Heart left ventricle (tissue), 13 donors: ENCODE data around the gene CRYBB1.

Source experiments
- CTCF ChIP-seq, 12 donors: fragments of 200-600 bp; sonication (generic) in 4 of 12; IDR thresholded peaks; one replicate each; pipeline versions ENCODE4 v1.5.0 to v1.8.0; 2018 to 2022; ENCODE audit warnings: antibody characterized with exemption in 12 of 12, mild to moderate bottlenecking in 5 of 12
- POLR2A ChIP-seq, 2 donors: fragments of 450-650 bp; IDR thresholded peaks; one replicate each; pipeline ENCODE4 v1.6.1; 2017; ENCODE audit warnings: antibody characterized with exemption in 2 of 2, mild to moderate bottlenecking in 2 of 2, moderate library complexity in 2 of 2
- donor health status: ischemic (EF 13 %, LVEDD 7.1; RV severe dilation, severe dysfunction).
- donor health status: DM: no; HTN: yes; CAD: no.
- donor health status: DM: no; HTN: no; CAD: no.
- donor health status: ischemic (EF 25% LVEDD 6.9; RV normal size, moderate dysfunction).
- donor health status: ischemic (EF 25% LVEDD 5.7; RV mildly dilated, moderate dysfunction).
- donor health status: ischemic (EF 35%, LVEDD 5.7; RV mildly dilated, moderate dysfunction).
- donor health status: nonischemic (EF 11% LVEDD 7.7; RV severe dilation, severe dysfunction).
- donor health status: DM: yes; HTN: yes; CAD: no.
- donor health status: PGD.
- donor health status: ischemic (EF 29% LVEDD 5.4; RV normal size, mild dysfunction).
- donor health status: nonischemic (EF 23%, LVEDD 6.1; RV moderate dilation, normal function).

- no peak for TF ChIP-seq POLR2A (IDR thresholded peaks at IDR 0.05)
- TF ChIP-seq CTCF (IDR thresholded peaks at IDR 0.05), result no peak
Observed at GRCh38 chr22:26581026-26581425, 36.8 kb downstream of the CRYBB1 start.
